ENCODE measurements around the gene GARRE1. TPM values are rescaled to one million over a fixed set of nuclear protein-coding genes. Genes with fewer than 3 reads are reported as not detected.
A peak's percentile ranks its signal among the peaks of the same experiment; 100 is the strongest.
"Not testable (repeated sequence)": the region's sequence is repeated elsewhere in the genome, so short reads cannot be mapped to it uniquely, and the experiment has no call there.

The GARRE1 gene
- total and polyA plus RNA-seq, 2 experiments from 2014 or later, result 9.0 to 16.3 TPM

DNA sequence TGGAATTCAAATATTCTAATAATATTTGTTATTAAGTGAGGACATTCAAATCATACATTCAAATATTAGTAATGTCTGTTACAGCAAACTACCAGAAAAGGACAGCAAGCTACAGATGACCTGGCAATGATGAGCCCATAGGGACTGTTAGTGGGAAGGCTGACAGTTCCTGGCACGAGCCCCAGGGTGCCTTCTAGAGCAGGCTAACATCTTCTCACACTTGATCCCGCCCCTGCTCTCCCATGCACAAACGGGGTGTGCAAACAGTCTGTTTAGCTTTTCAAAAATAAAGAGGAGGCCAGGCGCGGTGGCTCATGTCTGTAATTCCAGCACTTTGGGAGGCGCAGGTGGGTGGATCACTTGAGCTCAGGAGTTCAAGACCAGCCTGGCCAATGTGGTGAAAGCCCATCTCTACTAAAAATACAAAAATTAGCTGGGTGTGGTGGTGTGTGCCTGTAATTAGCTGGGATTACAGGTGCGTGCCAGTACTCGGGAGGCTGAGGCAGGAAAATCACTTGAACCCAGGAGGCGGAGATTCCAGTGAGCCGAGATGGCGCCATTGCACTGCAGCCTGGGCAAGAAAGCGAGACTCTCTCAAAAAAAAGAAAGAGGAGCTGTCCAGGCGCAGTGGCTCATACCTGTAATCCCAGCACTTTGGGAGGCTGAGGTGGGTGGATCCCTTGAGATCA lies 9.6 kb upstream of the GARRE1 start:
- 86% methylated on average over 13 of the region's 13 CpGs for WGBS (ENCODE audit: low lambda C conversion rate, missing lambda C conversion rate)
- Histone ChIP-seq H3K9me2 (replicated peaks; ENCODE audit: insufficient read depth) (no peaks in the 10 kb centered on the region), H3K4me3 (no peak overlapping the region), H3K27me3 (no peaks in the 10 kb centered on the region), H3K4me1 (ENCODE audit: insufficient read depth) (no peaks in the 10 kb centered on the region), H3K27ac (no peak overlapping the region), H3K9me3 (ENCODE audit: low read depth) (no peaks in the 10 kb centered on the region), H4K20me1 (ENCODE audit: insufficient read depth, poor library complexity, severe bottlenecking) (no peaks in the 10 kb centered on the region), H3K4me2 (no peak overlapping the region), H2AFZ (no peak overlapping the region), H3K79me2 (no peaks in the 10 kb centered on the region), H3K36me3 (replicated peaks; ENCODE audit: insufficient read depth, low read depth) (no peaks in the 10 kb centered on the region)
- DNase-seq (ENCODE audit: low spot score), result no peak
- TF ChIP-seq, protein P1, sequence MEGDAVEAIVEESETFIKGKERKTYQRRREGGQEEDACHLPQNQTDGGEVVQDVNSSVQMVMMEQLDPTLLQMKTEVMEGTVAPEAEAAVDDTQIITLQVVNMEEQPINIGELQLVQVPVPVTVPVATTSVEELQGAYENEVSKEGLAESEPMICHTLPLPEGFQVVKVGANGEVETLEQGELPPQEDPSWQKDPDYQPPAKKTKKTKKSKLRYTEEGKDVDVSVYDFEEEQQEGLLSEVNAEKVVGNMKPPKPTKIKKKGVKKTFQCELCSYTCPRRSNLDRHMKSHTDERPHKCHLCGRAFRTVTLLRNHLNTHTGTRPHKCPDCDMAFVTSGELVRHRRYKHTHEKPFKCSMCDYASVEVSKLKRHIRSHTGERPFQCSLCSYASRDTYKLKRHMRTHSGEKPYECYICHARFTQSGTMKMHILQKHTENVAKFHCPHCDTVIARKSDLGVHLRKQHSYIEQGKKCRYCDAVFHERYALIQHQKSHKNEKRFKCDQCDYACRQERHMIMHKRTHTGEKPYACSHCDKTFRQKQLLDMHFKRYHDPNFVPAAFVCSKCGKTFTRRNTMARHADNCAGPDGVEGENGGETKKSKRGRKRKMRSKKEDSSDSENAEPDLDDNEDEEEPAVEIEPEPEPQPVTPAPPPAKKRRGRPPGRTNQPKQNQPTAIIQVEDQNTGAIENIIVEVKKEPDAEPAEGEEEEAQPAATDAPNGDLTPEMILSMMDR (IDR thresholded peaks at IDR 0.05; ENCODE audit: poor library complexity), result no peak

DNA sequence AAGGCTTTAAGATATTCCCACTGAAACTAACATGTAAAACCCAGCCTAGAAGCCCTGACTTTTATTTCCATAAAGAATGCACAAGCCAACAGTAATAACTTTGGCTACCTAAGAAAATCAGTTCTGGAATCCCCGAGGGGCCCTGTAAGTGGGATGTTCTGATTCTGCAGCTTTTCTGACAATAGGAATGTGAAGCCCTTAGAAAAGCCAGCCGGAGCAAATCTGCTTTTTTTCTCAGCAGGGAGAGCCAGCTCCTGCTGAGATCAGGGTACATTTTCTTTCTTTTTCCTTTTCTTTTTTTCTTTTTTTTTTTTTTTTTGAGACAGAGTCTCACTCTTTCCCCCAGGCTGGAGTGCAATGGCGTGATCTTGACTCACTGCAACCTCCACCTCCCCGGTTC lies 8.0 kb upstream of the GARRE1 start:
- Histone ChIP-seq H3K36me3 (replicated peaks; ENCODE audit: insufficient read depth, low read depth) (no peaks in the 10 kb centered on the region), H3K9me2 (replicated peaks; ENCODE audit: insufficient read depth) (no peaks in the 10 kb centered on the region), H3K4me1 (ENCODE audit: insufficient read depth) (no peaks in the 10 kb centered on the region), H3K9me3 (ENCODE audit: low read depth) (no peaks in the 10 kb centered on the region), H3K79me2 (no peaks in the 10 kb centered on the region), H3K4me3 (no peak overlapping the region), H3K4me2 (no peak overlapping the region), H3K27me3 (no peaks in the 10 kb centered on the region), H2AFZ (no peak overlapping the region), H4K20me1 (ENCODE audit: insufficient read depth, poor library complexity, severe bottlenecking) (no peaks in the 10 kb centered on the region), H3K27ac (no peak overlapping the region)
- no peak for DNase-seq (ENCODE audit: low spot score)
- TF ChIP-seq EZH2phosphoT487 (IDR thresholded peaks at IDR 0.05; ENCODE audit: low read depth, severe bottlenecking, unreplicated experiment), result no peak
- TF ChIP-seq, protein P1 (IDR thresholded peaks at IDR 0.05; ENCODE audit: poor library complexity), result no peak
- no peak for TF ChIP-seq EZH2 (IDR thresholded peaks at IDR 0.05; ENCODE audit: borderline replicate concordance)
- 55% methylated on average over 4 of the region's 4 CpGs for WGBS (ENCODE audit: low lambda C conversion rate, missing lambda C conversion rate)

DNA sequence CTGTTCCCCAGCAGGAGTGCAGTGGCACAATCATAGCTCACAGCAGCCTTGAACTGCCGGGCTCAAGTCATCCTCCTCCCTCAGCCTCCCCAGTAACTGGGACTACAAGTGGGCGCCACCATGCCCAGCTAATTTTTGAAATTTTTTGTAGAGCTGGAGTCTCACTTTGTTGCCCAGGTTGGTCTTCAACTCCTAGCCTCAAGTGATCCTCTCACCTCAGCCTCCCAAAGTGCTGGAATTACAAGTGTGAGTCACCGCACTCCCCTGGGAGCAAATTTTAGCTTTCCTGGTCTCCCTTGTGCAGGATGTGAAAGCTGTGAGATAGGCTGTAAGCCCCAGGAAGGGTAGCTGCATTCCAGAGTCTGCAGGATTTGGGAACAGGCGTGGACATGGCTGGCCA lies 5.4 kb upstream of the GARRE1 start:
- Histone ChIP-seq H3K36me3 (replicated peaks; ENCODE audit: insufficient read depth, low read depth) (no peaks in the 10 kb centered on the region), H4K20me1 (ENCODE audit: insufficient read depth, poor library complexity, severe bottlenecking) (no peaks in the 10 kb centered on the region), H3K4me3 (no peak overlapping the region), H3K9me3 (ENCODE audit: low read depth) (no peaks in the 10 kb centered on the region), H3K27ac (no peak overlapping the region), H3K4me1 (ENCODE audit: insufficient read depth) (no peaks in the 10 kb centered on the region), H2AFZ (no peak overlapping the region), H3K9me2 (replicated peaks; ENCODE audit: insufficient read depth) (no peaks in the 10 kb centered on the region), H3K79me2 (no peaks in the 10 kb centered on the region), H3K27me3 (no peaks in the 10 kb centered on the region), H3K4me2 (no peak overlapping the region)
- TF ChIP-seq EZH2phosphoT487 (IDR thresholded peaks at IDR 0.05; ENCODE audit: low read depth, severe bottlenecking, unreplicated experiment), result no peak
- TF ChIP-seq, protein P1 (IDR thresholded peaks at IDR 0.05; ENCODE audit: poor library complexity), result no peak
- no peak for TF ChIP-seq EZH2 (IDR thresholded peaks at IDR 0.05; ENCODE audit: borderline replicate concordance)
- 89% methylated on average over 4 of the region's 4 CpGs for WGBS (ENCODE audit: low lambda C conversion rate, missing lambda C conversion rate)
- no peak for DNase-seq (ENCODE audit: low spot score)

DNA sequence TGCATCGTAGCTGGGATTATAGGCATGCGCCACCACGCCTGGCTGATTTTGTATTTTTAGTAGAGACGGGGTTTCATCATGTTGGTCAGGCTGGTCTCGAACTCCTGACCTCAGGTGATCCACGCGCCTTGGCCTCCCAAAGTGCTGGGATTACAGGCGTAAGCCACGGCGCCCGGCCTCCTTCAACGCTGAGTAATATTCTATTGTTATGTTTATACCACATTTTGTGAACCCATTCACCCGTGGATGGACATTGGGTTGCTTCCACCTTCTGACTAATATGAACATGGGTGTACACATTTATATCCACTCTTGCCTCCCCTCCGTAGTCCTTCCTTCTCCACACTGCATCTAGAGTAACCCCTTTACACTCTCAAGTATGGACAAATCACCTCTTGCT lies 1.2 kb upstream of the GARRE1 start:
- H3K9me3 ChIP-seq (ENCODE audit: low read depth); H3K4me2 ChIP-seq; H3K27me3 ChIP-seq; H3K4me1 ChIP-seq (ENCODE audit: insufficient read depth); DNase-seq (ENCODE audit: low spot score); H3K4me3 ChIP-seq; H4K20me1 ChIP-seq (ENCODE audit: insufficient read depth, poor library complexity, severe bottlenecking); H2AFZ ChIP-seq; H3K9me2 ChIP-seq (replicated peaks; ENCODE audit: insufficient read depth); H3K36me3 ChIP-seq (replicated peaks; ENCODE audit: insufficient read depth, low read depth): not testable (repeated sequence)
- peak overlapping the region; percentile 92 for H3K27ac ChIP-seq
- peaks cover 31% of the 10 kb centered on the region for H3K79me2 ChIP-seq
- 98% methylated on average over 14 of the region's 14 CpGs for WGBS (ENCODE audit: low lambda C conversion rate, missing lambda C conversion rate)

DNA sequence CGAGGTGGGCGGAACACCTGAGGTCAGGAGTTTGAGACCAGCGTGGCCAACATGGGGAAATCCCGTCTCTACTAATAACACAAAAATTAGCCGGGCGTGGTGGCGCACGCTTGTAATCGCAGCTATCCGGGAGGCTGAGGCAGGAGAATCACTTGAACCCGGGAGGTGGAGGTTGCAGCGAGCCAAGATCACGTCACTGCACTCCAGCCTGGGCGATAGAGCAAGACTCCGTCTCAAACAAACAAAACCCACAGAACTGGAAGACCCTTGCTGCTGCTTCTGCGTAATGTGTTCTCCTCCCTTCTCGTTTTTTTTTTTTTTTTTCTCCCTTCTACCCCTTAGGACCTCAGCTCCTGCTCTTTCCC lies 691 bp upstream of the GARRE1 start:
- not testable (repeated sequence) for H3K4me1 ChIP-seq (ENCODE audit: insufficient read depth); H4K20me1 ChIP-seq (ENCODE audit: insufficient read depth, poor library complexity, severe bottlenecking); DNase-seq (ENCODE audit: low spot score); H3K9me2 ChIP-seq (replicated peaks; ENCODE audit: insufficient read depth); H3K27me3 ChIP-seq; H3K36me3 ChIP-seq (replicated peaks; ENCODE audit: insufficient read depth, low read depth); H3K9me3 ChIP-seq (ENCODE audit: low read depth)
- peak overlapping the region; percentile 54 for H2AFZ ChIP-seq
- peak overlapping the region; percentile 92 for H3K27ac ChIP-seq
- peaks cover 36% of the 10 kb centered on the region for H3K79me2 ChIP-seq
- peak overlapping the region; percentile 76 for H3K4me2 ChIP-seq
- WGBS (ENCODE audit: low lambda C conversion rate, missing lambda C conversion rate), result 75% methylated on average over 17 of the region's 17 CpGs
- peak overlapping the region; percentile 36 for H3K4me3 ChIP-seq
